ENCODE measurements around the gene TANC1.
"Not testable (repeated sequence)": the region's sequence is repeated elsewhere in the genome, so short reads cannot be mapped to it uniquely, and the experiment has no call there.

The TANC1 gene

DNA sequence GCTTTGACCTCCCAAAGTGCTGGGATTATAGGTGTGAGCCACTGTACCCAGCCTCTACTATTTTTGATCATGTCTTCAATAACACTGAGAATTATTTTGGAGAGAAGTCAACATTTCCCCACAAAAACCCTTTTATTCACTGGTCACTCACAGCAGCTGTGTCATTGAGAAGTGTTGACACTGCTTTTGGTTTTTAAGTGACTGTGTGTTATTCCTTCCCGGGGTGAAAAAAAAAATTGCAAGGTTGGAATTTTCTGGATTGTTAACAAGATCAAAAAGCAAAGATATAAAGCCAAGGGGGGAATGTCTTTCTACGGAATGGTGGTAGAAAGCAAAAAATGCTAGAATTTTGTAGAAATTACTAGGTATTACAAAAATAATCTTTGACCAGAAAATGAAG lies 61.5 kb downstream of the TANC1 start:
- no peak for DNase-seq (ENCODE audit: low read depth)

DNA sequence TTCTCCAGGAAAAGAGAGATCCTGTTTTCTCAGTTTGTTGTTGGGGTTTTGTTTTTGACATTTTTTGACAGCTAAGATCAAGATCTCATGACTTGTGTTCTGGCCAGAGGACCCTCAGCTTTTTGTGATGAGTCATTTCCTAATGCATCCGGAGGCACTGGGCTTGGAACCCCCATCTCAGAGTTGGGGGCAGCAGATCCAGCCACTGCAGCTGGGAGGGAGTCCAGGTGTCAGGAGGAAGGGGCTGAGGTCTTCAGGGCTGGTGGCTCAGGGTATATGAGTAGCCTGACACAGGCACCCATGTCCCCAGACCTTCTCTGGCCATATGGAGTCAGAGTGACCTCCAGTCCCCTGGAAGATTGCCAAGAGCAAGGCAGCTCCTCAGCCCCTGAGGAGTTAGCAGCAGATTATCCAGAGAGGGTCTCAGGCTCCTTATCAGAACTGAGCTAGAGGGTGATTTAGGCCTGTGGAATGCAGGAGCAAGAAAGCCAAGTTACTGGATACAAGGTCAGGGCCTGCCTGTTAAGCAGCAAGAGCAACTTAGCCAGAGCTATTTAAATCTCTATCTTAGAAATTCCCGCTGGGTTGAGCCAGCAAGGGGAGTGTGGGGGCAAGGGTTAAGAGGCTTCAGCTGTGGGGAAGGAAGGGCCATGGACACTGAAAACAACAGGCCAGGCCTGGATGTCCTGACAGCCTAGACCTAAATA lies 62.4 kb downstream of the TANC1 start:
- no peak for DNase-seq (ENCODE audit: low read depth)

DNA sequence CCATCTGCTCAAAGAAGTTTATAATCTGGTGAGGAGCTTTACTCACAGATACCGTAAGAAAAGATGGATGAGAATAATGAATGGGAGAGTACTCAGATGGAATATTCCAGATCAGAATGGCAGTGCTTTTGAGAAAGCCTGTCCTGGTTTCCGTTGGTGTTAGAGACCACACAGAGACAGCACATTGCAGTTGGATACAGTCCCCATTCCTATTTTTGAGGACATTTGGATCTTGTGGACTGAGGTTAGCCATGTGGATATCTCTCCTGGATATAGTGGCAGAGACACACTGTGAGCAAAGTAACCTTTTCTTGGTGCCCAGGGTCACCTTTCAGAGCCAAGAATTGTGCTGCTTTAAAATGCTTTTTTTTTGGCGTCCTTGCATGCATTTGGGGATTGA lies 63.7 kb downstream of the TANC1 start:
- no peak for DNase-seq (ENCODE audit: low read depth)

DNA sequence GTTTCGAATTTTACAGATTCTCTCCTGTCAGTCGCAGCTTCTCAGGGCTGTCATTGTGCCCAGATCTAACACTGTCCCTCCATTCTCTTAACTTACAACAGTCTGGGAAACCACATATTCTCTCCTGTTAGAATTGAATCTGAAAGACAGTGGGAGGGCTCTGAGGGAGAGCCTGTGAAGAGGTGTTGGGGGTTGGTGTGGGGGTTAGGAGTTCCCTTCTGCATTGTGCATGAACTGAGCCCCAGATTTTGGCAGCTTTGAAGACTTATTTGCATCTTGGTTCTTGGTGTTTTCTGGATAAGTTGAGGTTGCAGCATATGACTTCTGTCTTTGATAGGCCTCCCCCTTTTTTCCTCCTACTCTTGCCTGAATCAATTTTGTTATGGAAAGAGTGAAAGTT lies 64.1 kb downstream of the TANC1 start:
- DNase-seq (ENCODE audit: low read depth) = no peak

DNA sequence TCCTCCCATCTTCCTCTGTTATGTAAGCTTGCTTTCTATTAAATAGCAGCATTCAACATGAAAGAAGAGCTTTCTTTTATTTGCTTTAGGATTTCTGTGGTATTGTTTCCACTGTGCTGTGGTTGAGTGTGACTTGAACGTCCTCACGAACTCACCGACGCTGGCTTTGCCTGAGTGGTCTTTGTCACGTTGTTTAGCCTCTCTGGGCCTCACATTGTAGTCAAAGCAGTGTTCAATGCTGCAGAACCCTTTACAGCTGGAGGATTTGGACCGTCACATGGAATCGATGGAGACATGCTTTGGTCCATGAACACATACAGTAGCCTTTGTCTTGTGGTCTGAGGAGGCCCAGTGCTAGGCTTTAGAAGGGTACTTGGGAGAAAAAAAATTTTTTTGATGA lies 66.3 kb downstream of the TANC1 start:
- DNase-seq (ENCODE audit: low read depth) = no peak

DNA sequence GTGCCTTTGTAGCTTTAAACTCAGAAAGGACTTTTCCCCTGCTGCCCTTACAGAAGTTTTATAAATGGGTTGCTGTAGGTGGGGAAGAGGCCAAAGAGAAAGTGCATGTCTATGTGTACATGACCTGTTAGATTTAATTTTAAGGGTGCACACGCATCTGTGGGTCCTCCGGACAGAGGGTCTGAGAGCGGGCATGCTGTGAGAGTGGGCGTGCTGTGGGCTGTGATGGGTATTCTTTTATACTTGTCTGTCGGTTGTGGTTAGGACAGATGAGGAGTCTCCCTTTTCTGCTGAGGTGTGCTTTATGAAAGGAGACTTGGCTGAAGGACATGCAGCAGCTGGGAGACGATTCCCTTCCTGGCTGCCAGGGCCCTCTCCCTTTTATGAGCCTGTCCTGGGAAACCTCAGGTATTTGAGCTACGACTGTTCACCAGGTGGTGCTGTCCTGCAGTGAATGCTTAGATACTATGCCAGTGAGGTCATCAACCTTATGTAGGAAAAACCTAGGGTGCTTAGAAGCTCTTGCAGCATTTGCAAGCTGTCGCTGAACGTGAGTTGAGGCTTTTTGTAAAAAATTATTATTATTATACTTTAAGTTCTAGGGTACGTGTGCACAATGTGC lies 67.5 kb downstream of the TANC1 start:
- no peak for DNase-seq (ENCODE audit: low read depth)

DNA sequence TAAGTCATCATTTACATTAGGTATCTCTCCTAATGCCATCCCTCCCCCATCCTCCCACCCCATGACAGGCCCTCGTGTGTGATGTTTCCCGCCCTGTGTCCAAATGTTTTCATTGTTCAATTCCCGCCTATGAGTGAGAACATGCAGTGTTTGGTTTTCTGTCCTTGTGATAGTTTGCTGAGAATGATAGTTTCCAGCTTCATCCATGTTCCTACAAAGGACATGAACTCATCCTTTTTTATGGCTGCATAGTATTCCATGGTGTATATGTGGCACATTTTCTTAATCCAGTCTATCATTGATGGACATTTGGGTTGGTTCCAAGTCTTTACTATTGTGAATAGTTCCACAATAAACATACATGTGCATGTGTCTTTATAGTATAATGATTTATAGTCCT lies 68.0 kb downstream of the TANC1 start:
- DNase-seq (ENCODE audit: low read depth) = not testable (repeated sequence)

DNA sequence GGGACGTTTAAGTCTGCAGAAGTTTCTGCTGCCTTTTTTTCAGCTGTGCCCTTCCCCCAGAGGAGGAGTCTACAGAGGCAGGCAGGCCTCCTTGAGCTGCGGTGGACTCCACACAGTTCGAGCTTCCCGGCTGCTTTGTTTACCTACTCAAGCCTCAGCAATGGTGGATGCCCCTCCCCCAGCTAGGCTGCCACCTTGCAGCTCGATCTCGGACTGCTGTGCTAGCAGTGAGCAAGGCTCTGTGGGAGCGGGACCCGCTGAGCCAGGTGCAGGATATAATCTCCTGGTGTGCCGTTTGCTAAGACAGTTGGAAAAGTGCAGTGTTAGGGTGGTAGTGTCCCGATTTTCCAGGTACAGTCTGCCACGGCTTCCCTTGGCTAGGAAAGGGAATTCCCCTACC lies 72.9 kb downstream of the TANC1 start:
- DNase-seq (ENCODE audit: low read depth) = not testable (repeated sequence)

DNA sequence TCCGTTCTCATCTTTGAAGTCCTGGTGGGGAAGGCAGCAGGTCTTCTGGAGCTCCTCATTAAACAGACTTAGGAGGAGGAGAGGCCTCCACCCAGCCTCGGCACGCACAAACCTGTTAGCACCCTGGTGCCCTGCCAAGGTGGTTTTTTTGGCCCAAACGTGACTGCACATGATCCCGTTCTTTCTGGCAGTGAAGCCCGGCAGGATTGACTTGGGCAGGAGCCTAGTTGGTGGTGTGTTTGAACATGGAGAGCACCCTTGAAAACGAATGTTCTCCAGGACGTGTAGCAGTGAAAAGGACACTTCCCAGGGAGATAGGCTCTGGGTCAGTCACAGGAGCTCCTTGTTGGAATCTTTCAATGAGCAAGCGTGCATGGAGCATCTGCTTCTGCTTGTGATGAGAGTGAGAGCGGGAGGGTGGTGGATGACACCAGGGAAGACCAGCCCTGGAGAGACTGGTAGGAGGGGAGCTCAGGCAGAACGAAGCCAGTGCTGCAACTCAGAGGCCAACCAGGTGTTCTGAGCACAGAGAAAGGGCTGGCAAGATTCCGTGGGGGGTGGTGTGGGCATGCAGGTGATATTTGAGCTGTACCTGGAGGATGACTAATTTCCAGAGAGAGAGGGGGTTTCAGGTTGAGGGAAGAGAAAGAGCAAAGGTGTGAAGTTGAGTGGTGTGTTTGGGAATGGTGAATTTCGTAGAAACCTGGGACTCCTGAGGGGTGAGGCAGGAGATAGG lies 73.8 kb downstream of the TANC1 start:
- DNase-seq (ENCODE audit: low read depth) = no peak

DNA sequence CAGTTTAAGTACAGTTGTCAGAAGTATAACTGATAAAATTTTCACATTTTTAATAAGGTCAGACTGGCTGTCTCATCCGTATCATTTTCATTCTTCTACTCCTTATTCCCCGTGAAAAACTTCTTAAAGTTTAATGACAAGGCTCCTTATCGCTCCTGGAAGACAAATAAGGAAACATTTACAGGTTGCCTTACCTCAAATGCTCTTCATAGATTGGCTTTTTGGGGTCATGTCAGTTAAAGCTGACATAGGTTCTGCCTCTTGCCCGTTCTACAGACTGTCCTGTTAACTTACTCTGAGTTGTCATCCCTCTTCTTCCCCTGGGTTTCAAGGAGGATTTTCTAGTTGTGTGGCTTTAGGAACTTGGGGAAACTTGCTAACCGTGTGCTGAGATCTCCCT lies 75.3 kb downstream of the TANC1 start:
- DNase-seq (ENCODE audit: low read depth) = no peak

DNA sequence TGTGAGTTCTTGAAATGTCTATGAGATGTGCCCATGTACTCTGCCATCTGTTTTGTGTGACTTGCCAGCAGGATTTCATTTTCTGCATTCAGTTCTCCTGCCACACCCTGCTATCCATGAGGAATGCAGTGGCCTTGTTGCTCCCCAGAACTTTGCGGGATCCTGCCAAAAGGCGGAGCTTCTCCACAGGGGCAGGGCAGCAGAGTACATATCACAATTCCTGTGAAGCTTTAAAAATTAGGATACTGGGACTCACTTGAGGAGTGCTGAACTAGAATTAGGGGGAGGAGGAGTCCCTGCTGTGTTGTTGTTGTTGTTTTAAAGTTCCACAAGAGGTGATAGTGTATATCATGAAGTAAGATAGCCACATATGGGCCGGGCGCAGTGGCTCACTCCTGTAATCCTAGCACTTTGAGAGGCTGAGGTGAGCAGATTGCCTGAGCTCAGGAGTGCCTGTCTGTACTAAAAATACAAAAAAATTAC lies 76.4 kb downstream of the TANC1 start:
- DNase-seq (ENCODE audit: low read depth) = no peak

DNA sequence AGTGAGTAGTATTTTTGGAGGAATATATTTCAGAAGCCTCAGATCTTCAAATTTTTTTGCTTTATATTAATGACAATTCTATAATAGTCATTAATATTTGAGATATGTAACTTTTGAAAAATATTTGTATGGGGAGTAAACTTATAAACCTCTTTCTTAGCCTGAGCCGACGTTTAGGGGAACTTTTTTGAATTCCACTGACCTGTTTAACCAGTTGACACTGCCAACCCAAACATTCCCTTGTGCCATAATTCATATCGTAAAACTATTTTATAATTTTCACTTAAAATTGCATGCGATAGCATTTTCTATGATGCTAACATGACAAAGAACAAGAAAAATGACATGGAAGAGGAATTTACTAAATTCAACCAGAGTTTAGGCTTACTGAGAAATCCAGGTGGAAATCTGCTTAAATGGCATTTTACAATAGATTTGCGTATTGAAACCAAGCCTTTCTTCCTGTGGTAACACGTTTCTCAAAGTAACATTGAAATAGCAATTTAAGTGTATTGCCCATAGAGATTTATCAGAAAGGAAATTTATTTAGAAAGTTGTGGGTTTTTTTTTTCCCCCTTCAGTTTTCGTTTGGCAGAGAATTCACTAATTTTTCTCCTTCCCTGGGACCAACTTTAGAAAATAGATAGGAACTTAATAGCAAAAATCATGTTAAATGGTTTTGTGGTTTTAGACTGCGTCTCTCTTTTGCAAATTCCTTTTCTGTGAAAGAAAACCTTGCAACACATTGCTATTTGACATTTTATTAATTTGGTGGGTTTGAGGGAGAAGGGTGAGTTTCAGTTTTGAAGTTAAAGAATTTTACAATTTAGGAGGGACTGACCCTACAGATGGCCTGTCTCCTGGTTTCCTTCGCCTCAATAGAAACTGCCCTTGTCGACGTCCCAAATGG lies 77.4 kb downstream of the TANC1 start:
- DNase-seq (ENCODE audit: low read depth) = no peak

DNA sequence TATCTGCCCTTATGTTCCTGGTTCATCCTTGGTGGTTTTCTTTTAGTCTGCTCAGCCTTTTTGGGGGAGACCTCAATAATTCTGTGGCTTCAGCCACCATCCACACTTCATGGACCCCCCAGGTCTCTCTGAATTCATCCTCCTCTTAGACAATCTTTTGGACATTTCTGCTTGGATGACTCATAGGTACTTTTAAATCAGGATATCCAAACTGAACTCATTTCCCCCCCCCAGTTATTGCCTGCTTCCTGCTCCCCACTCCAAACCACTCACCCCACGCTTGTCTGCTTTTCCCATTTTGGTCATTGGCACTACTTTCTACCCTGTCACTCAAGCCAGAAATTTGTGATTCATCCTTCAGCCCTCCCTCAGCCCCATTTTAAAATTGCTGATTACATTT lies 78.5 kb downstream of the TANC1 start:
- no peak for DNase-seq (ENCODE audit: low read depth)

DNA sequence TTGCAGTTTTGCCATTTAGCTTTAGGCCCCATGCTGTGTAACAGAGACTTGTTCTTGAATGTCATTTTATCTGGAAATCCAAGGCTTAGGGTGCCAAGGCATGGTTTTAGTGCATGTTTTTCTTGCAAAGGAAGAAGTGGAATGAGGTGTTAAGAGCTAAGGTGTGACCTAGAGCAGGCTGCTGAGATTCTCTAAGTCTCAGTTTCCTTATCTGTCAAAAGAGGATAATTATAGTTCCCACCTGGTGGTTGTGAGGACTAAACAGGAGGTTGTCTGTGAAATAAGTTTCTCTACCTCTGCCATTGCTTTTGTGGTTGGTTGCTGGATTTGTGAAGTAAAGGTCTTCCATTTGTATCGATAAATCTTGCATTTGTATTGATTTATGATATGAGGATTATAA lies 82.0 kb downstream of the TANC1 start:
- no peak for DNase-seq (ENCODE audit: low read depth)

DNA sequence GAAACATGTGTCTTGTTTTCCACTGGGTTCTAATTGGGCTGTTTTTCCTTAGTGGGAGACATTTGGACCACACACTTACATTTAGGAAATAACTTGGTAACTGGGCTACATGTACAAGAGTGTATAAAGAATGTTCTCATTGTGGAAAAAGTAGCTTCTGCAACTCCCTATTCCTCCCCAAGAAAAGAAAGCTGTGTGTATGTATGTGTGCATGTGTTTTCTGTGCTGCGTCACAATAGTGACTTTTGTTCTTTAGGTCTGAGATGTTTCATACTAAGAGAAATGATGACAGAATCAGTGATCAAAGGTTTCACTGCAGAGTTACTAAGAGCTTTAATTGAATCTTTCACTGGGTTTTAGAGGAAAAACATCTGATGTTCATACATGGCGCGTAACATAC lies 82.7 kb downstream of the TANC1 start:
- DNase-seq (ENCODE audit: low read depth) = no peak

DNA sequence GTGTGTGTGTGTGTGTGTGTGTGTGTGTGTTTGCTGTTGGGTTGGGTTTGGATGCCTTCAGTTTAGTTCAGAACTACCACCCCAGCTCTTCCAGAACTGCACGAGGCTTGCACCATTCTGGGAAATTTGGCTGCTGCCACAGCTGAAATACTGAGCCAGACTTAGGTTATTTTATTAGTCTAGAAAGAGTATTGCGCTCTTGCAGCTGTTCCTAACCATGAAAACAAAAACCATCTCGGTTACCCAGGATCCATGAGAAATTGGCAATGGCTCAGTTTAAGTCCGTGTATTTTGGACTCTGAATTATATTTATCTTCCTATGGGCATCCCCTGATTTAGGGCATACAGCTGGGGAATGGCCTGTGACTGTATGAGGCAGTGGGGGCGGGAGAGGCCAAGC lies 83.2 kb downstream of the TANC1 start:
- no peak for DNase-seq (ENCODE audit: low read depth)

DNA sequence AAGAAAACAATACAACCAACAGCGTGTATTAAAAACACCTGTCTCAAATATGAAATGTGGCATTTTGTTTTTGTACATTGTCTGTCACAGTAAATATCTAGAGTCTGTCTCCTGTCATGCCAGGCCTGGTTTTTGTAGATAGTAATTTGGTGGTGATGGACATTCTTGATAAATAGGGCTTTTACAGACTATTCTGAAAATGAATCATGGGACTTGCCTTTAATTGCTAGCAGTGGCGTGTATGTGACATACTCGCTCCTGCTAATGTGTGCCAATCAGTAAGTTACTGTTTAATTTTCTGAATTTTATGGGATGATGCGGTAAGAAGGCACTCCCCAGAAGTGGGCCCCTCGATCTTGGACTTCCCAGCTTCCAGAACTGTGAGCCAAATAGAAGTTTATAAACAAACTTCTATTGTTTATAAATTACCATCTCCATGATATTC lies 83.7 kb downstream of the TANC1 start:
- DNase-seq (ENCODE audit: low read depth) = no peak

DNA sequence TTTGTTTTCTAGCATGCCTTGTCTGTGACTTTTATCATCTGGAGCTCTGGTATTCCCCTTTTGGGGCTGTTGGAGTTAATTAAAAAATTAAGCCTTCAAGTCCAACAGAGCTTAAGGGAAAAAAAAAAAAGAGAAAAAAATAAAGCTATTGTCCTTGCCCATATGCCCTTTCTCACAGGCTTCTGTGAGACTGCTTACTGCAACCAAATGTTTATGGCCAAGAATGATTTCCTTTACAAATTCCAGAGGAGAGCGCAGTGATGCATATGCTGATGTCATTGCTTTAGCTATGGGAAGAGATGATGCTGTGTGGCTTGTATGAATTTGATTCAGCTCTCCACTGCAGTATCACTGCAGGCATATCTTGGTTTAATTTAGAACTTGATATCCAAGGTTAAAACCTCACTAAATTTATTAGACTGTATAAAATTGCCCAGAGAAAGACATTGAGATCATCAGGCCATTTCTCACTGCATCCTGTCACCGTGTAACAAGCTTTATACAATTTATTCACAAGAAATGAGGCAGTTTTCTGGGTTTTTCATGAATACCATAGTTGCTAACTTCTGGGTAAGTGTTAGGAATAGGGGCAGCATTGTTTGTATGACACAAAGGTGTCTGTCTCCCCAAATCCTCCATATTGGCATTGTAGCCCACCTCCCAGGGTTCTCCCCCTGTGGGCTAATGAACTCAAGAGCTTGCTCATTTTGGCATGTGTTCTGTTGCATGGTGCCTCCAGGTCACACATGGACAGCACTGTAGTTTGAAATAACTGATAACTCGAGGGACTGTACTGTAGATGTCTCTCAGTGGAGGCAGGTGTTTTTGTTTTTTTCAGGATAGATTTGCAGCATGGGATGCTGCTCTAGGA lies 85.0 kb downstream of the TANC1 start:
- no peak for DNase-seq (ENCODE audit: low read depth)

DNA sequence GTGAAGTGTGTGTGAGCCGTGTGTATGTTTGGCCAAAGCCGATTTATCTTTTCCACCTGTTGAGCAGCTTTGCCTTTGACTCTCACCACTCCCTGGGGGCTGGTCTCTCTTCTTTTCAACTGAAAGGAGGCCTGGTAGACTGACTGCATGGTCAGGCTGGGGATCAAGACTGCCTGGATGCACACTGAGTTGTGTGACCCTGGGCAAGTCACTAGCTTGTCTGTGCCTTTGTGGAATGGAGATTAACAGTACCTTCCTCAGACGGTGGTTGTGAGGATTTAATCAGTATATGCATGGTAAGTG lies 85.5 kb downstream of the TANC1 start:
- no peak for DNase-seq (ENCODE audit: low read depth)

DNA sequence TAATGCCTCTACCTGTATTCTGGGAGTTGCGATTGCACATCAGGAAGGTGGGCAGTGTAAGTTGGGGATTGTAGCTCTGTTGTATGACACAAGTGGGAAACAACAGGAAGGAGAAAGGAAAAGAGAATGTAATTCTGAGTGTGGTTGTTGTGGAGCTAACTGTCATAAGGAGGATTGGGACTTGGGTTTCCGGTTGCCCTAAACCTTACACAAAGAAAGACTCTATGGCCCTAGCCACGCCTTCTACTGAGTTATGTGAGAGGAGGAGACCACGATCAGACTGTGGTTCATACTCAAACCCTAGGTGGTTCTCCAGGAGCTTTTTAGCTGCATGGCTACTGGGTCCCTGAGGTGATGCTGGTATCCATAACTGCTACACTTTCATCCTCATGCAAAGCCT lies 86.5 kb downstream of the TANC1 start:
- no peak for DNase-seq (ENCODE audit: low read depth)

DNA sequence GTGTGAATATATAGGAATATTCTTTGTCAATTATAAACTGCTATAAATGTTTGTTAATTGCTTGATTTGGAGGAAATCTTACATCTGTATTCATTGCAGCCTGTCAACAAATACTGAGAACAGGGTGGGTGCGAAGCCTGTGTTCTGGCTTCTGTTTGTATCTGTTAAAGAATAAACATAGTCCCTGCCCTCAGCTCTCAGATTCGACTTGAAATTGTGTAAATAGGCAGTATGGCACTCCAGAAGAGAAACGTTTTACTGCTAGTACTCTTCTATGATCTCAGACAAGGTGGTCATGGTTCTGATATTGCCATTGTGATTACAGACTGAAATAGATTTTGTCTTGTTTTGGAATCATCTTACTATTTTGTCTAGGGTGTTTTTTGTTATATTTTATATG lies 92.1 kb downstream of the TANC1 start:
- DNase-seq (ENCODE audit: low read depth) = no peak

Measured in T follicular helper cell (primary cell).